Putamen (tissue), 1 donor: ENCODE results near the gene ABHD12B.
"Not testable (repeated sequence)": the region's sequence is repeated elsewhere in the genome, so short reads cannot be mapped to it uniquely, and the experiment has no call there.

Source experiments
- DNase-seq: peaks from one replicate; pipeline ENCODE4 v3.0.0-alpha.2; 2016; ENCODE audit warnings: low spot score

The ABHD12B gene

GRCh38 chr14:50896421-50896820 is 24.6 kb downstream of the ABHD12B start:
- DNase-seq, result not testable (repeated sequence)

GRCh38 chr14:50897005-50897404 is 25.2 kb downstream of the ABHD12B start:
- DNase-seq, result not testable (repeated sequence)

- DNase-seq, result no peak
Observed at GRCh38 chr14:50897658-50898175, 25.9 kb downstream of the ABHD12B start.

- DNase-seq, result no peak
Observed at GRCh38 chr14:50901361-50901760, 29.5 kb downstream of the ABHD12B start.

GRCh38 chr14:50904719-50905118 is 32.9 kb downstream of the ABHD12B start:
- DNase-seq, result no peak

- DNase-seq, result peak; percentile 67
Observed at GRCh38 chr14:50906326-50907065, 34.6 kb downstream of the ABHD12B start.

- no peak for DNase-seq
Observed at GRCh38 chr14:50910495-50911420, 38.9 kb downstream of the ABHD12B start.

- no peak for DNase-seq
Observed at GRCh38 chr14:50917449-50917848, 45.6 kb downstream of the ABHD12B start.

- not testable (repeated sequence) for DNase-seq
Observed at GRCh38 chr14:50919524-50919923, 47.7 kb downstream of the ABHD12B start.

GRCh38 chr14:50920482-50921230 is 48.8 kb downstream of the ABHD12B start:
- no peak for DNase-seq

- no peak for DNase-seq
Observed at GRCh38 chr14:50922803-50923202, 51.0 kb downstream of the ABHD12B start.

- no peak for DNase-seq
Observed at GRCh38 chr14:50924236-50924635, 52.4 kb downstream of the ABHD12B start.

- DNase-seq, result no peak
Observed at GRCh38 chr14:50924843-50925242, 53.0 kb downstream of the ABHD12B start.

- DNase-seq, result no peak
Observed at GRCh38 chr14:50926851-50927386, 55.1 kb downstream of the ABHD12B start.

- no peak for DNase-seq
Observed at GRCh38 chr14:50928002-50928635, 56.3 kb downstream of the ABHD12B start.

- DNase-seq, result no peak
Observed at GRCh38 chr14:50929506-50929905, 57.7 kb downstream of the ABHD12B start.

- DNase-seq, result no peak
Observed at GRCh38 chr14:50931559-50931958, 59.7 kb downstream of the ABHD12B start.

- DNase-seq, result no peak
Observed at GRCh38 chr14:50932156-50932555, 60.3 kb downstream of the ABHD12B start.

- DNase-seq, result no peak
Observed at GRCh38 chr14:50932592-50933495, 61.0 kb downstream of the ABHD12B start.
